Left colon (tissue), 2 donors: ENCODE results near the gene GDF15. TPM values are rescaled to one million over a fixed set of nuclear protein-coding genes. Genes with fewer than 3 reads are reported as not detected.
"Not testable (repeated sequence)": the region's sequence is repeated elsewhere in the genome, so short reads cannot be mapped to it uniquely, and the experiment has no call there.

ENCODE experiments used
- ATAC-seq: fragments of 200-7000 bp; cut with Tn5 transposase; one replicate; pipeline ENCODE4 v1.9.1; 2020; ENCODE audit warnings: mild to moderate bottlenecking, moderate library complexity
- DNase-seq, 2 donors: peaks; one replicate each; pipeline ENCODE4 v3.0.0-alpha.2; 2020
- intact Hi-C, 2 donors: fragments of 100-400 bp; cut with DNase I in 1 of 2; cut with micrococcal nuclease in 1 of 2; formaldehyde crosslinking; loops; one replicate each; pipeline versions ENCODE4 v1.11.2 to v1.14.0; 2022; cut with DNase I, micrococcal nuclease
- total RNA-seq, 2 donors: library from RNA; stranded (reverse); fragmentation: NEBNext Ultra II Directional; extraction: Animal tissue kit (Norgen Biotek cat#: 25700); gene quantifications; one replicate each; pipeline ENCODE4 v1.2.1, GENCODE V29; 2021
- donor health status: DM: no; HTN: no; CAD: no.
- donor health status: DM: yes; HTN: yes; CAD: no.

Gene GDF15
- total RNA-seq, 2 donors from 2014 or later: 32.2 to 87.6 TPM

DNA sequence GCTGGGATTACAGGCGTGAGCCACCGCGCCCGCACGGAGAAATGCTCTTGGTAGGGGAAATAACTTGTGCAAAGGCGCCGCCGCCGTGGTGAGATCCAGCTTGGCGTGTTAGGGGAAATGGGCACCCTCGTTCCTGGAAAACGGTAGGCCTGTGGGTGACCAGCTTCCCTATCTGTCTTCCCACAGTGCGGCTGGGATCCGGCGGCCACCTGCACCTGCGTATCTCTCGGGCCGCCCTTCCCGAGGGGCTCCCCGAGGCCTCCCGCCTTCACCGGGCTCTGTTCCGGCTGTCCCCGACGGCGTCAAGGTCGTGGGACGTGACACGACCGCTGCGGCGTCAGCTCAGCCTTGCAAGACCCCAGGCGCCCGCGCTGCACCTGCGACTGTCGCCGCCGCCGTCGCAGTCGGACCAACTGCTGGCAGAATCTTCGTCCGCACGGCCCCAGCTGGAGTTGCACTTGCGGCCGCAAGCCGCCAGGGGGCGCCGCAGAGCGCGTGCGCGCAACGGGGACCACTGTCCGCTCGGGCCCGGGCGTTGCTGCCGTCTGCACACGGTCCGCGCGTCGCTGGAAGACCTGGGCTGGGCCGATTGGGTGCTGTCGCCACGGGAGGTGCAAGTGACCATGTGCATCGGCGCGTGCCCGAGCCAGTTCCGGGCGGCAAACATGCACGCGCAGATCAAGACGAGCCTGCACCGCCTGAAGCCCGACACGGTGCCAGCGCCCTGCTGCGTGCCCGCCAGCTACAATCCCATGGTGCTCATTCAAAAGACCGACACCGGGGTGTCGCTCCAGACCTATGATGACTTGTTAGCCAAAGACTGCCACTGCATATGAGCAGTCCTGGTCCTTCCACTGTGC lies 2.4 kb downstream of the GDF15 start:
- DNase-seq (peak; percentile 85 to 90), ATAC-seq (peak; percentile 71)
- intact Hi-C loops: no loop called here

DNA sequence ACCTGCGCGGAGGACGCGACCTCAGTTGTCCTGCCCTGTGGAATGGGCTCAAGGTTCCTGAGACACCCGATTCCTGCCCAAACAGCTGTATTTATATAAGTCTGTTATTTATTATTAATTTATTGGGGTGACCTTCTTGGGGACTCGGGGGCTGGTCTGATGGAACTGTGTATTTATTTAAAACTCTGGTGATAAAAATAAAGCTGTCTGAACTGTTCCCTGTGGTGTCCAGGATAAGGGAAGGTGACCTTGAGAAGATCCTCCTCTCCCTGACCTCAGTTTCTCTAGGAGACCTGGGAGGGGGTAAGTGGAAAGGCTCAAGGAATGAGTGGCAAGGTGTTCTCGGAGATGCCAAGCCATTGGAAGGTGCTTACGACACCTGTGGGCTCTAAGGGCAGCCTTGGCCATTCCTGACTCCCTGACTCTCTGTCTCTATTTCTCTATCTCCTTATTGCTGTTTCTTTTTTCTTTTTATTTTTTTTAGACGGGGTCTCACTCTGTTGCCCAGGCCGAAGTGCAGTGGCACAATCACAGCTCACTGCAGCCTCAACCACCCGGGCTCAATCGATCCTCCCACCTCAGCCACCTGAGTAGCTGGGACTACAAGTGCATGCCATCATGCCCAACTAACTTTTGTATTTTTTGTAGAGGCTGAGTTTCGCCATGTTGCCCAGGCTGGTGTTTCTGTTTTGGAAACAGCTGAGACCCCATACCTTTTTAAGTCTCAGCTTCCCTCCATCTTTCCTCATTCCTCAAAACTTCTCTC lies 3.2 kb downstream of the GDF15 start:
- no peak for DNase-seq
- intact Hi-C loops: no loop called here
- no peak for ATAC-seq

DNA sequence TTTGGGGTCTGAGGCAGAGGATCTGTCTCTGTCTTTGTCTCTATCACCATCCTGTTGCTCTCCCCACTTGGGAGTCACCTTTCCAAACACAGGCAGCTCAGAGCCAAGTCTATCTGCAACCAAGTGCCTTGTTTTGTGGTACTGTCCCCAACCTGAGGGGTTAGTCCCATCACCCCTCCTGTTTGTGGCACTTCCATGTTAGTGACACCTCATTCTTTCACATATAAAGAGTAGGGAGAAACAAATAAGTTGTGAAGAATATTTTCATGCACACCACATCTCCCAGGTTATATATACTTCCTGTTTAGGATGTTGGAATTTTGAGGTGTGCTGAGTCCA lies 3.7 kb downstream of the GDF15 start:
- ATAC-seq: no peak
- DNase-seq: no peak
- intact Hi-C loops: no loop called here

DNA sequence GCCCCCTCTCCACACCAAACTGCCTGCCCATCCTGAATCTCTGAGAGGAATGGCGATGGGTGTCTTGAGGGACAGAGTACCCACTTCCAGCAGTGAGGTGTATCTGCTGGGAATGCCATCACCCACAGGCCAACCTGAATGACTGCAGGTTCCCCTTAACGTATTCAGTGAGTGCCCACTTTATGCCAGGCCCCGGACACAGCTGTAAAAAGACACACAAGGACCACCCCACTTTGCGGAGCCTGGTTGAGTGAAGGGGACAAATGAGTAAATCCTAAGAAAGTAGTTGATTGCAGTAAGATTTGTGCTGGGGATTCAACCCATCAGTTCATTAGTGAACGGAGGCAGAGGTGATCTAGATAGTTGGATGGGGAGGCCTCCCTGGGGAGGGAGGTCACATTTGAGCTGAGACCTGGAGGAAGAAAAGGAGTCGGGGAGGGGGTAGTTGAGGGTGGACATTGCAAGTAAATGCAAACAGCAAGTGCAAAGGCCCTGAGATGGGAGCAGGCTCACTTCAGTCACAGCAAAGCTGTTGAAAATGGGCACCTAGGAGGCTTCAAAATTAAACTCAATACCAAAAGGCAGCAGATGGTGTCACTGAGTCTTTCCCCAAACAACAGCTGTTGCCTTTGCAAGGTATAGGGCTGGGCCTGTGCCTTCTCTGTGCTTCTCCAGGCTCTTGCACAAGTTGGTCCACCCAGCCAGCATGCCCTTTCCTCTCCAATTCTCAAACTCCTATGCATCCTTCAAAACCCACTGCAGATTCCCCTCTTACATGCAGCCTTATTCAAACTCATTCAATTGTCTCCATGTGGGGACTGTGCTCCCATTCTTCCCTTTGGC lies 4.3 kb downstream of the GDF15 start:
- ATAC-seq: no peak
- intact Hi-C loops: no loop called here

DNA sequence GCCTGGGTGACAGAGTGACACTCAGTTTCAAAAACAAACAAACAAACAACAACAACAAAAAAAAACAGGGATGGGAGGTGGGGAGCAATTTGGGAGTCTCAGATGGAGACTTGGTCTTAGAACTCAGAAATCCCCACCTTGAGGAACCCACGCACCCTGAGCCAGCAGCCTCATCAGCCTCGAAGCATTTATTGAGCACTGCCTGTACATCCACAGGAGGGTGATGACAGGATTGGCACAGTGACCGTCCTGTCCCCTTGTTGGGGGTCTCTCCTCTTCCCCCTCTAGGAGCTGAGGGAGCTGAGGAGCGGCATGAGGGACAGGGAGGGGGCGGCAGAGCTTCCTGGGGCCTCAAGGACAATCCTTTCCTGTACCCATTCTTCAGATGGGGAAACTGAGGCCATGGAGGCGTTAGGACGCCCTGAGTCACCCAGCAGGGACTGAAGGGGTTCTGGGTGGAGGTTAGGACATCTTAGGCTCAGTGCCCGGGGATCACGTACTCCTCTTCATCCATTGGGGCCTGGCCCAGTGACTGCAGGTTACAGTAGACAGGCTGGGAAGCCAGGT lies 5.6 kb downstream of the GDF15 start:
- ATAC-seq (no peak), DNase-seq (no peak)
- intact Hi-C loops: no loop called here

More for the DNA sequence above, 4.3 kb downstream of the GDF15 start:
- no peak for DNase-seq

DNA sequence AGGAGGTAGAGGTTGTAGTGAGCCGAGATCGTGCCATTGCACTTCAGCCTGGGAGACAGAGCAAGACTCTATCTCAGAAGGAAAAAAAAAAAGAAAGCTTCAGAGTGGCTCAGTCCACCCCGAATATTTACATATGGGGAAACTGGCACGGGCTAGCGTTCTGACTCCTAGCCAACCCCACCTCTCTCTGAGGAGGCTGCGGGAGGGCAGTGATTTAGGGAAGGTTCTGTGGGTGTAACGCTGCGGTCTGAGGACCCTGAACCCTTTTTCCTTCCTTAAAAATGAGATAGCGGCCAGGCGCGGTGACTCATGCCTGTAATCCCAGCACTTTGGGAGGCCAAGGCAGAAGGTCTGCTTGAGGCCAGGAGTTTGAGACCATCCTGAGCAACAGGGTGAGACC lies 6.5 kb downstream of the GDF15 start:
- peak in 1 of 2 donors; percentile 73 for DNase-seq
- peak; percentile 18 for ATAC-seq
- intact Hi-C loops: no loop called here

DNA sequence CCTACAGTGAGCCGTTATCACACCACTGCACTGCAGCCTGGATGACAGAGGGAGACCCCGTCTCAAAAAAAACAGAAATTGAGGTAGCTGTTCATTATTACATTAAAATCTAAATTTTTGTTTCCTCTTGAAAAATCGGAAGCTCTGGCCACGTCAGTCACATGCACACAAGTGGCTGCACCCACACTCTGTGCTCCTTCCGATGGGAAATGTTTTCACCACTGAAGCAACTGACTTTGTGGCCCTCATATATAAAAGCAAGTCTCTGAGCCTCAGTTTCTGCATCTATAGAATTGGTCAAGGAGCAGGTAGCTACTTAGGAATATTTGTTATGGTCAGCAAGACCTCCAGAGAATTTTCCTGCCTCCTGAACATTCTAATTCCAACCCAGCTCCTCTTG lies 7.0 kb downstream of the GDF15 start:
- no peak for DNase-seq
- ATAC-seq: no peak
- intact Hi-C loops: no loop called here

DNA sequence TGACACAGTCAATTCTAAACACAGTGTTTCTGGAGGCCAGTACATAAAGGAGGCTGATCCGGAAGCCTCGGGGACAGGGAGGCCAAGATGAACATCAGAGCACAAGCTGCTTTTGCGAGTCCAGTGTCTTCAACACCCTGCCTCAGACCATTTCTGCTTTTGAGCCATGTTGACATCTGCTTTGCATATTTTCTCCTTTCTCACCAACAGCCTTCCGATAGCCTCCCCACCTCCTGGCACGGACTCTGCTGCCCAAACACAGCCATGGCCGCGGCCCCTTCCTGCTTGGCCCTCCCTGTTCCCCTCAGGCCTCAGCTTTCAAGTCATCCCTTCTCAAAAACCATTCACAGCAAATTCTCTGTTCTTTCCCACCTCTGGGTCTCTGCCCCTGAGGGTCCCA lies 7.9 kb downstream of the GDF15 start:
- intact Hi-C loops: no loop called here
- ATAC-seq (no peak), DNase-seq (no peak)

DNA sequence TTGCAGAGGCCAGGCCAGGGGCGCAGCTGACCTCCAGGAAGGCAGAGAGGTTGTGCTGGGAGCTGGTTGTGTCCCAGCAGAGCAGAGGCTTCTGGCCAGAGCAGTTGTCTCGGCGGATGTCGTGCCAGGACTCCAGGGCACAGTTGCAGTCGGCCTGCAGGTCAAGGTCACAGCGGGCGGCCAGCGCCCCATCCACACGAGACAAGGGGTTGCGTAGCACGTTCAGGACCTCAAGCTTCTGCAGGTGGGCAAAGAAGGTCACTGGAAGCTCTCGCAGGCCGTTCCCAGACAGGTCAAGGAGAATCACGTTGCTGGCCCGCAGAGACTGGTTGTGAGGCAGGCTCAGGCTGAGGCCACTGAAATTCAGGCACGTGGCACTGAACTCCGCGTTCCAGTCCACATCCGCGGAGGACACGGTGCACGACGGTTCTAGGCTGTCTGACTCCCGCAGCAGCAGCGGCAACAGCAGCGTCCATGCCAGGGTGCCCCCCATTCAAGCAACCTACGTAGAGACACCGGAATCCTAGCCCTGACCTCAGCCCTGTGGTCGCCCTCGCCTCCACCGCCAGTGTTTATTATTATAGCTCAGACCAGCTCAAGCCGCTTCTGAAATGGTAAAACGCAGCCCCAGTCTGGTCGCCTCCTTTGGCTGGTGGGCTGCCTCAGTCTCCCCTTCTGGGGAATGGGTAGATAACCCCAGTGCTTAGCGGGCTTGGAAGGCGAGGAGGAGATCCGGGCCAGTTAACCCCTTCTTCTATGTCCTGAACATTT lies 10.7 kb downstream of the GDF15 start:
- DNase-seq (no peak), ATAC-seq (no peak)
- intact Hi-C loops: no loop called here

DNA sequence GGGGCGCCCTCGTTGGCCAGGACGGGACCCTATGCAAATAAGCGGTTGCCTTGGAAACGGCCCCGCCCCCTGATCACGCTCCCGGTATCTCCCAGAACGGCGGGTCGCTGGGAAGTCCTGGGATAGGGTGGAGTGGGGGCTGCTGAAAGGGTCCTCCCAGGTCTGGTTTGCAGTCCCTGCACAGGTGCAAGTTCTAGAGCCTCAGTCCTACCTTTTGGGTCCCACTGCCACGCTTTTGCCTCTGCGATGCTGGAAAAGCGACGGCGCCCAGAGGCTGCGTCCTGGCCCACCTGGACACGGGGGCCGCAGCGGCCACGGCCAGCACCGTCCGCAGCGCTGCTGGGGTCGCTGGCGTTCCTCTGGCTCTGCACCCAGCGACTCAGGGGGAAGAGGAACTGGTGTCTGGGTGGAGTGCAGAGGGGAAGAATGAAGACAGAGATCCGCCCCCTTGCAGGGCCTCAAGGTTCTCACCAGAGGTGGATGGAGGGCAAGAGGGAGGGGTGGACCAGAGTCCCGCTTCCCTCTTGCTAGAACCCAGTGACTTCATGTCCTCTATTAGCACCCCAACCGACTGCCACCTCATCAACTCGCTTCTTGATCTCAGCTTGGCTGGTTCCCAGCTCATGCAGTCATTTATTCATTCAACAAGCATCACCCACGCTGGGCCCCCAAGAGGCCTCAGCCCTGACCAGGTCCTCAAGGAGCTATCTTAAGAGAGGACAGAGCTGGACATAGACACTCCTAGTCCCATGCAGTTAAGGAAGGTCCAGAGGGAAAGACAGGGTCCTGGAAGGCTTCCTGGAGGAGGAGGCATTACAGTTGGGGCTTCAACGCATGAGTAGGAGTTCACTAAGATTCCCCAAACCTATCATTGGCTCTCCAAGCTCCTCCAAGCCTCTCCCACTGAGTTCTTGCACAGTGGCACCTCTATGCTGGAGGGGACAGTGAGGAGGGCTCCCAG lies 11.6 kb downstream of the GDF15 start, which contains the start of gene LRRC25:
Gene LRRC25, minus strand, starts transcription at position 381 of the 961 bp plus-strand sequence. CDS start 659 bp downstream, outside the sequence.
- intact Hi-C loops: no loop called here
- ATAC-seq (no peak), DNase-seq (peak; percentile 68 to 72)

DNA sequence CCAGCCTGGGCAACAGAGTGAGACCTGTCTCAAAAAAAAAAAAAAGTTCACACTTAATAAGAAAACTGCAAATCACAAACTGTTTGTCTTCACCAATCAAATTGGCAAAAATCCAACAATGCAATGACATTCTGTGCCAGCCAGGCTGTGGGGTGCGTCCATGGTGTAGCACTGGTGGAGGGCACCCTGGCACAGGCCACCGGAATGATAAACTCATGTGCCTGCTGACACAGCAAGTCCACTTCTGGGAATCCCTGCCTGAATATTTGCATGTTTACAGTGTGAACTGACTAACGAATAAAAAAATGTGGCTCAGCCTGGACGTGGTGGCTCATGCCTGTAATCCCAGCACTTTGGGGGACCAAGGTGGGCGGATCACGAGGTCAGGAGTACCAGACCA lies 13.1 kb downstream of the GDF15 start:
- peak in 1 of 2 donors; percentile 85 for DNase-seq
- intact Hi-C loops: no loop called here
- ATAC-seq: peak; percentile 25

DNA sequence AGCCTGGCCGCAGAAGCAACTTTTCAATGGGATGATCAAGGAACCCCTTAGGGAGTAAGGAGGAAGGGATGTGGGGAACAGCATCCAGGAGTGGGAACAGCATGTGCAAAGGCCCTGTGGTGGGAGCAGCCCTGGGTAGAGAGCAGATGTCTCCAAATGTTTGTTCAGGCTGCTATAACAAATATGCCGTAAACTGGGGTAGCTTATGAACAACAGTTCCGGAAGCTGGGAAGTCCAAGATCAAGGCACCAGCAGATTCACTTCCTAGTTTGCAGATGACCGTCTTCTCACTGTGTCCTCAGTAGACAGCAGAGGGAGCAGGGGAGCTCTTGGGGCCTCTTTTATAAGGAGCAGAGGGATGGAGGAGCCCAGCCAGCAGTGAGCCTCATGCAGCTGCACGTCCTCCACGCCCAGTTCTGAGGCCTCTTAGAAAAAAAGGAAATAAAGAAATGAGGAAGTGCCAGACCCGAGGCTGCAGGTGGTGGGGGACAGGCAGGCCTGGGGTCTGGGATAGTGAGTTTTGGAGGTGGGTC lies 15.7 kb downstream of the GDF15 start:
- ATAC-seq (peak; percentile 96), DNase-seq (peak; percentile 85 to 91)
- intact Hi-C loops: no loop called here

DNA sequence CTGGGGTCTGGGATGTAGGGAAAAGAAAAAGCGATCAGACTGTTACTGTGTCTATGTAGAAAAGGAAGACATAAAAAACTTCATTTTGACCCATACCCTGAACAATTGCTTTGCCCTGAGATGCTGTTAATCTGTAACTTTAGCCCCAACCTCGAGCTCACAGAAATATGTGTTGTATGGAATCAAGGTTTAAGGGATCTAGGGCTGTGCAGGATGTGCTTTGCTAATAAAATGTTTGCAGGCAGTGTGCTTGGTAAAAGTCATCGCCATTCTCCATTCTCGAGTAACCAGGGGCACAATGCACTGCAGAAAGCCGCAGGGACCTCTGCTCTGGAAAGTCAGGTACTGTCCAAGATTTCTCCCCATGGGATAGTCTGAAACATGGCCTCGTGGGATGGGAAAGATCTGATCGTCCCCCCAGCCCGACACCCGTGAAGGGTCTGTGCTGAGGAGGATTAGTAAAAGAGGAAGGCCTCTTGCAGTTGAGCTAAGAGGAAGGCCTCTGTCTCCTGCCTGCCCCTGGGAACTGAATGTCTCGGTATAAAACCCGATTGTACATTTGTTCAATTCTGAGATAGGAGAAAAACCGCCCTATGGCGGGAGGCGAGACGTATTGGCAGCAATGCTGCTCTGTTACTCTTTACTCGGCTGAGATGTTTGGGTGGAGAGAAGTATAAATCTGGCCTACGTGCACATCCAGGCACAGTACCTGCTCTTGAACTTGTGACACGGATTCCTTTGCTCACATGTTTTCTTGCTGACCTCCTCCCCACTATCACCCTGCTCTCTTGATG lies 16.7 kb downstream of the GDF15 start:
- ATAC-seq: peak; percentile 22
- intact Hi-C loops, DNase-seq: not testable (repeated sequence)

DNA sequence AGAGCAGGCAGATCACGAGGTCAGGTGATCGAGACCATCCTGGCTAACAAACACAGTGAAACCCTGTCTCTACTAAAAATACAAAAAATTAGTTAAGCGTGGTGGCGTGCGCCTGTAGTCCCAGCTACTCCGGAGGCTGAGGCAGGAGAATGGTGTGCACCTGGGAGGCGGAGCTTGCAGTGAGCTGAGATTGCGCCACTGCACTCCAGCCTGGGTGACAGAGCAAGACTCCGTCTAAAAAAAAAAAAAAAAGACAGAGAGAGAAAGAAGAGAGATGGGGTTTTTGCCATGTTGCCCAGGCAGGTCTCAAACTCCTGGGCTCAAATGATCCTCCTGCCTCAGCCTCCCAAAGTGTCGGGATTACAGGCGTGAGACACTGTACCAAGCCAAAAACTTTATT lies 19.8 kb downstream of the GDF15 start:
- ATAC-seq, intact Hi-C loops, DNase-seq: not testable (repeated sequence)

DNA sequence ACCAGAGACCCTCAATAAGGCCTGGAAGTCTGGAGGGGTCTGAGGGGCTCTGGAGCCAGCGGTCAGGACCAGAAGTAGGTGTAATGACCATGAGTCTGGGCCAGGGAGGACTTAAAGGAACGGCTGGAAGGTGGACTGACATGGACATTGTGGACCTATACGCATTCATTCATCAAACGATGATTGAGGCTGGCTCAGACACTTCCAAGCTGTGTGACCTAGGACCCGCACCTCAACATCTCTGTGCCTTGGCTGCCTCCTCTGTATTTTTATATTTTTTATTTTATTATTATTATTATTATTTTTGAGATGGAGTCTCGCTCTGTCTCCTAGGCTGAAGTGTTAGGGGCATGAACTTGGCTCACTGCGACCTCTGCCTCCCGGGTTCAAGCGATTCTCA lies 20.8 kb downstream of the GDF15 start:
- no peak for DNase-seq
- intact Hi-C loops: no loop called here
- ATAC-seq: no peak

DNA sequence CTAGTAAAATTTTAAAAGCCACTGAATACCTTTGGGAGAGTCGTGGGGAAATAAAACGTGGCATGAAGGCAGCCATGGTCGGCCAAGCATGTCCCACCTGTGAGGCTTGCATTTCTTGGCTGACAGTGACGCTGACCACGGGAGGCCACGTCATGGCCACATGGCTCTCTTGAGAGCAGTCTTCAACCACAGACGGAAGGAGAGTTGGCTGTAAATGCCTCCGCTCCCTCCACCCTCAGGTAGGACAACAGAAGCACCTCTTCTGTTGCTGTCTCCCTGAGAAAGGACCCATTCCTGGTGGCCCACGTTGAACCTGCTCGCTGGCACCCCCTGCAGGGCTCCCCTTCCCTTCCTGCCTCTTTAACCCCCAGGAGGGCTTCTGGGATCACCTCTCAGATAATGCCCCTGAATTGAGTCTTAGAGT lies 22.1 kb downstream of the GDF15 start:
- ATAC-seq: peak; percentile 79
- peak; percentile 70 to 82 for DNase-seq
- intact Hi-C loops: no loop called here
